GM21717 (cell line): Measurements from ENCODE around the gene DLG4.

Experiments
- ATAC-seq: cut with Tn5 transposase; IDR thresholded peaks from one replicate; pipeline ENCODE4 v1.9.1; 2021; ENCODE audit warnings: mild to moderate bottlenecking, moderate library complexity; ENCODE audit not compliant: unreplicated experiment

Gene DLG4

GRCh38 chr17:7215652-7216180 is 3.9 kb downstream of the DLG4 start:
- no peak for ATAC-seq

- ATAC-seq, result no peak
These were observed 4.4 kb downstream of the DLG4 start for GRCh38 chr17:7215136-7215638.

DNA sequence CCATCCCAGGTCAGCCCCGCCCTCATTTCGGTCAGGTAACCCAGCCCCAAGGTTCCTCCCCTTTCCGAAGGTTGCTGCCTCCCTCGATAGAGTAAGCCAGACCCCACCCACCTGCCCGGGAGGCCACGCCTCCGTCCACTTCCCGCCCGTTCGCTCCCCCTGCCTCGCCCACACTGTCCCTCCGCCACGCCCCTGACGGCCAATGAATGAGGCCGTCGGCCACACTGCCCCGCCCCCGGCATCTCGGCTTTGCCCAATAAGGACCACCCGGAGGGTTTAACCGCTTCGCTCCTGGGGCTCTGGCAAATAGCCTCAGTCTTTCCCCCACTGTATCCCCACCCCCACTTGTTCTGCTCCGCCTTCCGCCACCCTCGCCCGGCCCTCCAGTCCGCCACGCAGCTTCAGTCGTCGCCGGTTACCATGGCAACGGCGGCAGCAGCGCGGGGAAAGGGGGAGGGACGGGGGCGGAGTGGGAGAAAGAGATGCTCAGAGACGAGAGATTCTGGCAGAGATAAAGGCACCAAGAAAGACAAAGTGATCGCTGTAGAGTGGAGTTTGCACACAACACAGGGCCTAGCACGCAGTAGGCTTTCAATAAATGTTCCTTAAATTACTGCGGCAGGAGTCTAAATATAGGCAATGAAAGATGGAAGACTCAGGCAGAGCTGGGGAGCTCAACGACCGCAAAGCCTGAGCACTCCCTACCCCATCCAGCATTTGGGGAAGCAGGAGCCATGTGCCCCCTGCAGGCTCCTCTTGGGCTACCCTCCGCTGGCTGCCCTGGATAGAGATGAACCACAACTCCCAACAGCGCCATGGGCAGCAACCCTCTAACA is 5.1 kb downstream of the DLG4 start:
- peak; percentile 74 for ATAC-seq

GRCh38 chr17:7213895-7214299 is 5.7 kb downstream of the DLG4 start:
- no peak for ATAC-seq

- ATAC-seq, result no peak
These were observed 8.0 kb downstream of the DLG4 start for GRCh38 chr17:7211491-7212273.

- ATAC-seq, result no peak
These were observed 10.7 kb downstream of the DLG4 start for GRCh38 chr17:7208754-7209460.

GRCh38 chr17:7208027-7208571 is 11.5 kb downstream of the DLG4 start:
- ATAC-seq, result no peak

DNA sequence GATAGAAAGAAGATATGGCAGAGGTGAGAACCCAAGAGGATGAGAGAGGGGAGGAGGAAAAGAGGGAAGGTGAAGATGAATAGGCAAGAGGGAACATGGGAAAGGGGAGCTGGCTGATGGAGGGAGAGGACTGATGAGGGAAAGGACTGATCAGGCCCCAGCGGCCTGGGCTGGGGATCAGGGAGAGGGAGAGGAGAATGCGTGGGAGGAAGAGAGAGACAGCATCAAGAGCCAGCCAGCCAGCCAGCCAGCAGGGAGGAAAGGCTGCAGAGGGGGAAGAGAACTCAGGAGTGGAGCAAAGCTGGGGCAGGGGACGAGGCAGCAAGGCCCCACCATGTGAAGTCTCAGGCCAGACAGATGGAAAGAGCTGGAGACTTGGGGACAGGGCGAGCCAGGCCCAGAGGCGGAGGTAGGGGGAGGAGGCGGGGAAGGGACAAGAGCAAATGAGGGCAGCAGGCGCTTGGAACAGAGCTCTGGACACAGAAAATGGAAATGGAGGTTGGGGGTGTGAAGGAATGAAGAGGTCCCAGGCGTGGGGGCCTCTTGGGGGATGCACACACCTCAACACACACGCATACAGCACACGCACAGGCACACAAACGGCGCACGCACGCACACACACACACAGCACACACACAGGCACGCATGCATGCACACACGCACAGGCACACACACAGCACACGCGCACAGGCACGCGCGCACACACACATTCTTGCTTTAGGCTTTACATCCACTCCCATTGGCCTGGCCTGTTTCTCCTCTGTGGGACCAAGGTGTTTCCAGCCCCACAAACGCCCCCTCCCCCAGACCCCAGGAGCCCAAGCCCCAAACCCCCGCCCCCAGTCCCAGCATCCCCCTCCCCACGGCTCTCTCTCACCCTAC is 12.3 kb downstream of the DLG4 start:
- no peak for ATAC-seq

GRCh38 chr17:7205561-7205960 is 14.1 kb downstream of the DLG4 start:
- no peak for ATAC-seq

DNA sequence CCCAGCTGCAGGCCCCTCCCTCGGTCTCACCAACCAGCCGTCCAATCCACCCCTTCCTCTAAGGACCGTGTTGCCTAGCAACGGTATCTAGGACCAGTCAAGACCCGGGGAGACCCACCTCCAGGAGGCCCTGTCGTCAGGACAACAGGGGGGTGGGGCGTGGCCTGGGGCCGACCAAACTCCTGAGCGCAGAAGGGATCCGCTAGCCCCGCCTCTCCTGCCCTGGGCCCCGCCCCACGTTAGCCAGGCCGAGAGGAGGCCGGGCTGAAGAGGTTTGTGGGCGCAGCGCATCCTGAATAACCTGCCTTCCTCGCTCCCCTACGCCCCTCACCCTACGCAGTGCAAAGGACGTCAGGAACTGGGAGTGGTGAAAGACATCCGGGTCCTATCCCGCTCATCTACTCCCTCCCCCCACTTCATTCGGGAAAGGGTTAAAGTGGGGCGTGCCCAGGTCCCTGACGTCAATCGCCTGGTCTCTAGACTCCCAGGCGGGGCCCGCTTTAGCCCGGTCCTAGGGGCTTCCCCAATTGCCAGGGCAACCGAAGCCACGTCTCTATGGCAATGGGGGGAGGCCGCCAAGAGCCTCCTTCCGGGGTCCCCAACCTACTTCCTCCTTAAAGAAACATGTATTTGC is 14.7 kb downstream of the DLG4 start:
- peak; percentile 67 for ATAC-seq

DNA sequence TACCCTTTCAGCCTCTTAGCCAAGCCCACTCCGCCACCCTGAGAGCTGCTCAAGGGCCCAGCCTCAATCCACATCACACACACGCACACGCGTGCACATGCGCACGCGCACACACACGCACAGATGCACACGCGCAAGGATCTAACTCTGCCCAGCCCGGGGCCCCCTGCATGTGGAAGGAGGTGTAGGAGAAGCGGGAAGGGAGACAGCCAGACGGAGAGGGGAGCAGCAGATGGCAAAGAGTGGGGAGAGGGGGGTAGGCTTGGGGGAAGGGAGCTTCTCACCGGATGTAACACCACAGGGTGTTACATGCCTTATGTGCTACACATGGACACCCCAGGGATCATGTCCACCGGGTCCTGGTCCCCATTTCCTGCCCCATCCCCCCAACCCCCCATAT is 15.3 kb downstream of the DLG4 start:
- no peak for ATAC-seq

DNA sequence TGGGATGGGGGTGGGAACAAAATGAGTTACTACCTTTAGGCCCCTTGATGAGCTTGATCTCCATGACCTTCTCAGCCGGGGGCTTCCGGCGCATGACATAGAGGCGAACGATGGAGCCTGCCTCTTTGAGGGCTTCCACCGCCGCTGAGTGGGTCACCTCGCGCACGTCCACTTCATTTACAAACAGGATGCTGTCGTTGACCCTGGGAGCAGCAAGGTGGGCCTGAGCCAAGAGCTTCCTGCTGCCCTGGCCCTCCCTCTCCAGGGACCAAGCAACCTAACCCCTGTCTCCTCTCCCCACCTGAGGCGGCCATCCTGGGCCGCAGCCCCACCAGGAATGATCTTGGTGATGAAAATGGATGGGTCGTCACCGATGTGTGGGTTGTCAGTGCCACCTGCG is 16.2 kb downstream of the DLG4 start:
- no peak for ATAC-seq

GRCh38 chr17:7196651-7197401 is 22.8 kb downstream of the DLG4 start:
- ATAC-seq, result no peak

- no peak for ATAC-seq
These were observed 23.7 kb downstream of the DLG4 start for GRCh38 chr17:7195971-7196370.

- no peak for ATAC-seq
These were observed 27.2 kb downstream of the DLG4 start for GRCh38 chr17:7192271-7192937.

DNA sequence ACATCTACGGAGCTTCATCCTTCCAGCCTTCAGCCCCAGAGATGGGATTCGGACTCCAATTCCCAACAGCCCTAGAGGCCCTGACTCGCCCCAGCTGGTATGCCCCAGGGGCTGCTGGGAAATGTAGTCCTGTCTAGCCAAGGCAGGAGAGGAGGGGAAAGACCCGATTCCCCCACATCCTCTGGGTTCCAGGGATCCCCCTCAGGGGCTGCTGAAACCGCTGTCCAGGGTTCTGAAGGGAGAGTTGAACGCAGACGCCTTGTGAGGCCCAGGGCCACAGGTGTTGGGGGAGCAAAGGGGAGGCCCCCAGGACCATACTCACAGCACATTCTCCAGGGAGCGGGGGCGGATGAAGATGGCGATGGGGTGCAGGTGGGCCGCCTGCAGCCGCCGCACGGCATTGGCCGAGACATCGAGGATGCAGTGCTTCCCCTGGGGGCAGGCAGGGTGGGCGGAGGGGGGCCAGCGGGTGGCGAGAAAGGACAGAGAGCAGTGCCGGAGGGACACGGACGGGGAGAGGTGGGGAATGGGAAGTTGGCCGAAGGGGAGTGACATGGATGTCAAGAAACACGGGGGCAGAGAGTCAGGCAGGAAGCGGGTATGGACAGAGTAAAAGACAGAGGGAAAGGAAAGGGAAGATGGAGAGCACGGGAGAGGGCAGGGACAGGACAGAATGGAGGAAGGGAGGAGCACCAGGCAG is 27.9 kb downstream of the DLG4 start:
- ATAC-seq, result no peak

DNA sequence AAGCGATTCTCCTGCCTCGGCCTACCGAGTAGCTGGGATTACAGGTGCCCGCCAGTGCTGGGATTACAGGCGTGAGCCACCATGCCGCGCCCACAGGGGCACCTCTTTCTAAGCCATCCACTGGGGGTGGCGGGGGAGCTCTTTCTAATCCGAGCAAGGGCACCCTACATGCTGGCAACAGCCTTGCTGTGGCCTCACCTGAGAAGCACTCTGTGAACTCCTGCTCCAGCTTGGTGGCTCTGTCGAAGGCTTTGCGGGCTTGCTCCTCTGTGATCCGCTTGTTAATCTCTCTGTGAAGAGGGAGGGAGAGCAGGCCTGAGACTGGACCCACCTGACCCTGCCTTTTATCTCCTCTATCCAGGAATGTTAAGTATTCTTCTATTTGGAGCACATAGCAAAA is 28.6 kb downstream of the DLG4 start:
- no peak for ATAC-seq
